MM.1S (cell line): Measurements from ENCODE around the gene TRAF3IP1.

Source experiments
- EZH2 ChIP-seq: fragments of 300-600 bp; sonication (generic); optimal IDR thresholded peaks from 2 replicates; pipeline ENCODE3; 2017; ENCODE audit warnings: low read depth, mild to moderate bottlenecking, antibody characterized with exemption, low read length, mixed read lengths
- EZH2phosphoT487 ChIP-seq: fragments of 300-600 bp; sonication (generic); IDR thresholded peaks from 2 replicates; pipeline ENCODE4 v1.6.1; 2018; ENCODE audit warnings: antibody characterized with exemption, low read length
- TF ChIP-seq, protein P1 (sequence below): fragments of 300-600 bp; sonication (generic); IDR thresholded peaks from 2 replicates; pipeline ENCODE4 v1.5.1; 2016; ENCODE audit warnings: antibody characterized with exemption, low read length, mixed read lengths

DNA sequence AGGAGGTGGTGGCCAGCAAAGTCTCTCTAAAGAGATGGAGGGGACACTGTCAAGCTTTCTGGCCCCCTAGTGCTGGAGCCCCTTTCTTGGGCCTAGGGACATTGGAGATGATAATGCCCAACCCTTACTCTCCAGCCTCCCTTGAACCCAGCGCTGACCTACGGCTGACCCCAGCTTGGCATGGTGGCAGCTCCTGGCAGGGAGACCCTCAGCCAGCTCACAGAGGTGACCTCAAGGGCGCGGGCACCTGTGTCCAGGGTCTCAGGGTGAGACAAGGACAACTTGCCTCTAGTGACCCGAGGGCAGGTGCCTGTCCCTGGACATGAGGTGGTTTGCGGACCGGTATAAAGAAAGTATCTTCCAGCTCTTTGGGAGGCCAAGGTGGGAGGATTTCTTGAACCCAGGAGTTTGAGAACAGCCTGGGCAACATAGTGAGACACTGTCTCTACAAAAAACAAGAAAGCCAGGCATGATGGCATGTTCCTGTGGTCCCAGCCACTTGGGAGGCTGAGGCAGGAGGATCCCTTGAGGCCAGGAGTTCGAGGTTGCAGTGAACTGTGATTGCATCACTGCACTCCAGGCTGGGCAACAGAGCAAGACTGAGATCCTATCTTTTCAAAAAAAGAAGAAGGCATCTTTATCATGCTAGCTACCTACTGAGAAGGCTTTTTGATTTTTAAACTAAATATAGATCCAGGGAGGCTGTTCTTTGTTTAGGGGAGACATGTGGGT is 28.6 kb upstream of the TRAF3IP1 start:
- TF ChIP-seq, protein P1, sequence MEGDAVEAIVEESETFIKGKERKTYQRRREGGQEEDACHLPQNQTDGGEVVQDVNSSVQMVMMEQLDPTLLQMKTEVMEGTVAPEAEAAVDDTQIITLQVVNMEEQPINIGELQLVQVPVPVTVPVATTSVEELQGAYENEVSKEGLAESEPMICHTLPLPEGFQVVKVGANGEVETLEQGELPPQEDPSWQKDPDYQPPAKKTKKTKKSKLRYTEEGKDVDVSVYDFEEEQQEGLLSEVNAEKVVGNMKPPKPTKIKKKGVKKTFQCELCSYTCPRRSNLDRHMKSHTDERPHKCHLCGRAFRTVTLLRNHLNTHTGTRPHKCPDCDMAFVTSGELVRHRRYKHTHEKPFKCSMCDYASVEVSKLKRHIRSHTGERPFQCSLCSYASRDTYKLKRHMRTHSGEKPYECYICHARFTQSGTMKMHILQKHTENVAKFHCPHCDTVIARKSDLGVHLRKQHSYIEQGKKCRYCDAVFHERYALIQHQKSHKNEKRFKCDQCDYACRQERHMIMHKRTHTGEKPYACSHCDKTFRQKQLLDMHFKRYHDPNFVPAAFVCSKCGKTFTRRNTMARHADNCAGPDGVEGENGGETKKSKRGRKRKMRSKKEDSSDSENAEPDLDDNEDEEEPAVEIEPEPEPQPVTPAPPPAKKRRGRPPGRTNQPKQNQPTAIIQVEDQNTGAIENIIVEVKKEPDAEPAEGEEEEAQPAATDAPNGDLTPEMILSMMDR: no peak
- TF ChIP-seq EZH2 (no peak), EZH2phosphoT487 (no peak)
